AG04450 (cell line): Measurements from ENCODE around the gene BOD1. TPM values are rescaled to one million over a fixed set of nuclear protein-coding genes. Genes with fewer than 3 reads are reported as not detected.

ENCODE experiments used
- CTCF ChIA-PET: fragments of 300-600, 350-600 bp; formaldehyde crosslinking; extraction: SDS; loops from one replicate; lab custom pipeline; 2022; ENCODE audit warnings: antibody characterized with exemption, inconsistent platforms; lab: Charles Lee
- POLR2A ChIA-PET: fragments of 350-600 bp; formaldehyde crosslinking; extraction: SDS; loops from one replicate; lab custom pipeline; 2021; ENCODE audit warnings: antibody characterized with exemption, inconsistent platforms; lab: Yijun Ruan, JAX
- DNase-seq: peaks from one replicate; pipeline ENCODE4 v3.0.0-alpha.2; 2011; ENCODE audit warnings: low read depth, low spot score
- H3K27ac ChIP-seq: one replicate; pipeline ENCODE4 v1.5.1; 2012; ENCODE audit warnings: low read depth, low read length, control low read depth
- H3K27me3 ChIP-seq: one replicate; pipeline ENCODE4 v1.6.0; 2012; ENCODE audit warnings: low read length; ENCODE audit not compliant: control insufficient read depth, insufficient read depth
- H3K4me3 ChIP-seq: 2 replicates; pipeline ENCODE4 v1.5.1; 2011; ENCODE audit warnings: mild to moderate bottlenecking, low read depth, low read length, control low read depth
- H3K9me3 ChIP-seq: 2 replicates; pipeline ENCODE4 v1.5.1; 2012; ENCODE audit warnings: low read length; ENCODE audit not compliant: control insufficient read depth, insufficient read depth
- CTCF ChIP-seq: IDR thresholded peaks from 2 replicates; pipeline ENCODE4 v1.5.1; 2011; ENCODE audit warnings: low read depth, low read length, control low read depth, inconsistent platforms
- polyA plus RNA-seq: library from polyadenylated mRNA; depleted of rRNA; stranded (reverse); fragments of >200 nt; gene quantifications from 2 replicates; pipeline ENCODE4 v1.2.3, GENCODE V29; 2011

BOD1 gene
- polyA plus RNA-seq, 1 experiment, result 96.7 TPM

GRCh38 chr5:173614591-173614990 is 1.9 kb downstream of the BOD1 start:
- CTCF ChIA-PET, result interaction anchor here (0.5 to 11.6 kb wide), 20 partner anchors 7 to 1652 kb away, joined by 3 to 222 read pairs (median 9); partner anchors contain the start of gene STC2
- H3K27me3 ChIP-seq, result no peaks in the 10 kb centered on the region
- POLR2A ChIA-PET, result interaction anchor here (1.4 to 1.6 kb wide), 2 partner anchors 287 to 697 kb away, joined by 5 to 8 read pairs; partner anchors contain the start of gene STC2
- H3K27ac ChIP-seq, result no peak overlapping the region
- no peak for DNase-seq
- no peaks in the 10 kb centered on the region for H3K9me3 ChIP-seq
- peak overlapping the region; percentile 76 for H3K4me3 ChIP-seq
- TF ChIP-seq CTCF, result no peak

DNA sequence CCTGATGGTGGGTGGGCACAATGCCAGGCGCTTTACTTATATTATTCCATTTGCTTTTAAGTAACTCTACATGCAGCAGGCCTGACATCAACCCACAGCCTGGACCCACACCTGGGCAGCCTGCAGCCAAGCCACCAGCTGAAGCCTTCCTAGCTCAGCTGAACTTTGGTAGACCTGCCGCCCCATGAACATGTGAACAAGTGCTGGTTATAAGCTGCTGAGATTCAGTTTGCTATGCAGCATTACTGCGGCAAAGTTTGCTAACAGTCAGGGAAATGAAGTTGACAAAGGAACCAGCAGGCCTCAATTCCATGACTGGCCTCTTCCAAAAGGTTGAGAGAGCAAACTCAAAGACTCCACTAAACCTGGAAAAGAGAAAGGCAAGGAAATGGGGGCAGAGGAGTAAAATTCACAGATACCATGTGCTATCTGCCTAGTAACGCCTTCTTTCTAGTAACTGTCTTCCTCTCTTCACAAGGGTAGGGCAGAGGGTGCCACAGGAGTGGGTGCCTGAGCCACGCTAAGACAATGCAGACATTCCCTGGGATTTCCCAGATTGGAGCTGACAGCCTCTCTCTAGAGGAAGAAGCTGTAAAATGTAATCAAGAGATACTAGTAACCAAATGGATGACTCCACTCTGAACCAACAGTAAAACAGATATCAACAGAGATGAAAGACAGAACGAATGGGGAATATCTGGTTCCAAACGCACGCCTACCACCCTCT is 2.9 kb downstream of the BOD1 start:
- CTCF ChIA-PET, result interaction anchor here (0.9 to 11.6 kb wide), 7 partner anchors 41 to 698 kb away, joined by 3 to 222 read pairs (median 9); partner anchors contain the start of gene STC2
- POLR2A ChIA-PET, result interaction anchor here (0.8 kb wide), 1 partner anchor 15 kb away, joined by 3 read pairs; no protein-coding TSS in a partner anchor

DNA sequence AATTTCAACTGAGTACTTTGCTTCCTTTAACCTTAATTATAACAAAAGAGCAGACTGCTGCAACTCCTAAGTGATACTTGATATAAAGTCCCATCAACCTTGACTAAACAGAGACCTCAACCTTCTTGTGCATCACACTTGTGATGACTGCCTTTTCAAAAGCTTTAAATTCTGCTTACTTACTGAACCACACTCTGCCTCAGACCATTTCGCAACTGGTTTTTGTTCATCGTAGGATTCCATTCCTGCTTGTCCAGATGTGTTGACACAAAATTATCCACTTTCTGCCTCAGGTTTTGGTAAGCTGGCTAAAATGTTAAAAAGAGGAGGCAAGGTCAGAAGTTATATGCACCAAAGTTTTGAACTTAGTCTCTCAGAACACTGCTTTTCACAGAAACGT is 3.5 kb downstream of the BOD1 start:
- no peak overlapping the region for H3K27ac ChIP-seq
- peak; percentile 36 for DNase-seq
- CTCF ChIA-PET, result interaction anchor here (0.9 to 6.6 kb wide), 8 partner anchors 19 to 699 kb away, joined by 3 to 138 read pairs (median 5); no protein-coding TSS in a partner anchor
- no peaks in the 10 kb centered on the region for H3K27me3 ChIP-seq
- no peak overlapping the region for H3K4me3 ChIP-seq
- POLR2A ChIA-PET, result interaction anchor here (0.8 kb wide), 1 partner anchor 15 kb away, joined by 3 read pairs; no protein-coding TSS in a partner anchor
- no peak for TF ChIP-seq CTCF
- no peaks in the 10 kb centered on the region for H3K9me3 ChIP-seq

More for the DNA sequence above, 2.9 kb downstream of the BOD1 start:
- Histone ChIP-seq H3K27ac (no peak overlapping the region), H3K4me3 (no peak overlapping the region), H3K9me3 (no peaks in the 10 kb centered on the region), H3K27me3 (no peaks in the 10 kb centered on the region)
- TF ChIP-seq CTCF, result no peak
- DNase-seq, result no peak

DNA sequence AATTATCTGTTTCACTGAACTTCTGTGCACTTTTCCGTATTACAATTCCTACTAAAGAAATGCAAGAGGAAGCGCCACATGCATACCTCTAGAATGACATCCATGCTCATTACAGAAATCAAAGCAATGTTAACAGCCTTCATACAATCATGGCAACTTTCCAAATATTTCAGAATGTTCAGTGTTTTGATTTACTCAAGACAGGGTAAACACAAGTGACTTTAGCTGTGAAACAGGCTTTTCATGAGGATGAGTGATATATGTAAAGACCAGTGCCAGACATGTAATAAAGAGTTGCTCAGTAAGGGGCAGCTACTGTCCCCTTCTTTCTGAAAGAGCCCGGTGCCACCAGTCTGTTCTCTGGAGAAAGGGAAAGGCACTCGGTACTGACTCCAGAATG is 4.7 kb downstream of the BOD1 start:
- Histone ChIP-seq H3K4me3 (no peak overlapping the region), H3K27me3 (no peaks in the 10 kb centered on the region), H3K9me3 (no peaks in the 10 kb centered on the region), H3K27ac (no peak overlapping the region)
- no peak for DNase-seq
- ChIA-PET CTCF (interaction anchor here (0.8 to 6.6 kb wide), 9 partner anchors 9 to 706 kb away, joined by 3 to 138 read pairs (median 5); no protein-coding TSS in a partner anchor), POLR2A (interaction anchor here (0.6 kb wide), 1 partner anchor 9 kb away, joined by 7 read pairs; no protein-coding TSS in a partner anchor)
- TF ChIP-seq CTCF, result no peak
